C4-2B (cell line): ENCODE results near the gene ATR.

Experiments used
- ZFX ChIP-seq: fragments of 450-650 bp; IDR thresholded peaks from 2 replicates; pipeline ENCODE4 v1.6.1; 2017
- TF ChIP-seq, protein P1 (sequence below): fragments of 450-650 bp; conservative IDR thresholded peaks from 2 replicates; pipeline ENCODE4 v1.5.1; 2017; ENCODE audit warnings: mild to moderate bottlenecking

DNA sequence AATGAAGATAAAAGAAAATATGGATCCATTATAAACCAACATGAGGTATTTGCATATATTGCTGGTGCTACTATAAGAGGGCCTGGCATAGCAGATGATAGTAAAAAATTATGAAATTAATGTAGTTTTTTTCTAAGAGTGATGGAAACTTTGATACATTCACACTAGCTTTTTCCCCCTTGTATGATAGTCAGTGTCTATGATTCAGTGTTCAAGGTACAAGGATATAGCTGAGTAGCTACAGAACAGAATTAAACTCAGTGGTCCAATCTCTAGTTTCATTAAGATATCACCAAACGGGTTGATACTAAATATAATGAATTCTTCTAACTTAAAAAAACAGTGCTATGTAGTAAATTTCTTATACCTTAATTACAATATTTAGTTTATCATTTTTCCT is 80.8 kb downstream of the ATR start:
- TF ChIP-seq, protein P1, sequence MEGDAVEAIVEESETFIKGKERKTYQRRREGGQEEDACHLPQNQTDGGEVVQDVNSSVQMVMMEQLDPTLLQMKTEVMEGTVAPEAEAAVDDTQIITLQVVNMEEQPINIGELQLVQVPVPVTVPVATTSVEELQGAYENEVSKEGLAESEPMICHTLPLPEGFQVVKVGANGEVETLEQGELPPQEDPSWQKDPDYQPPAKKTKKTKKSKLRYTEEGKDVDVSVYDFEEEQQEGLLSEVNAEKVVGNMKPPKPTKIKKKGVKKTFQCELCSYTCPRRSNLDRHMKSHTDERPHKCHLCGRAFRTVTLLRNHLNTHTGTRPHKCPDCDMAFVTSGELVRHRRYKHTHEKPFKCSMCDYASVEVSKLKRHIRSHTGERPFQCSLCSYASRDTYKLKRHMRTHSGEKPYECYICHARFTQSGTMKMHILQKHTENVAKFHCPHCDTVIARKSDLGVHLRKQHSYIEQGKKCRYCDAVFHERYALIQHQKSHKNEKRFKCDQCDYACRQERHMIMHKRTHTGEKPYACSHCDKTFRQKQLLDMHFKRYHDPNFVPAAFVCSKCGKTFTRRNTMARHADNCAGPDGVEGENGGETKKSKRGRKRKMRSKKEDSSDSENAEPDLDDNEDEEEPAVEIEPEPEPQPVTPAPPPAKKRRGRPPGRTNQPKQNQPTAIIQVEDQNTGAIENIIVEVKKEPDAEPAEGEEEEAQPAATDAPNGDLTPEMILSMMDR: no peak; the same call in 1 of the 2 replicates
- no peak for TF ChIP-seq ZFX
